Embryonic facial prominence (tissue), 1 donor: ENCODE results near the gene RPS19.

ENCODE experiments used
- DNase-seq: peaks from one replicate; pipeline ENCODE4 v3.0.0-alpha.2; 2016; ENCODE audit errors: extremely low spot score

The RPS19 gene

GRCh38 chr19:41859618-41860418, at the start of gene RPS19:
RPS19 (plus strand) TSS chr19:41860255; CDS start chr19:41860775, 520 bp downstream.
- peak; percentile 97 for DNase-seq

GRCh38 chr19:41810301-41810700, 49.8 kb upstream of the RPS19 start:
- DNase-seq: no peak

GRCh38 chr19:41811036-41811435, 49.0 kb upstream of the RPS19 start:
- DNase-seq: no peak

DNA sequence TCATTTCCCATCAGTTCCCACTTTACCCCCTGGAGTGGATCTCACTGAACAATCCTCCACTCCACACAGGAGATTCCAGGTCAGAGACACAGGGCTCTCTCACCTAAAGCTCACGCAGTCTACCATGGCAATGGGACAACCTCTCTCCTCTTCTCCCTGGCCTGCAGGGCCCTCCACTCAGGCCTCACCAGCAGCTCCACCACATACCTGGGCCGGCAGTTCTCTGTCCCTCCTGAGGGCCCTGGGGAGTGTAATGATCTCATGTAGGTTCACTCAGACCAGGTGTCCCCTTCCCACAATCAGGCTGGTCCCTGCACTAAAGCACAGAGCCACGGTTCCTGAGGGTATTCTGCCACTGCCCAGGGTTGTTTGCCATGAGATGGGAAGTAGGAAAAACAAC, 48.1 kb upstream of the RPS19 start:
- DNase-seq: no peak

- DNase-seq: no peak
These were observed 46.1 kb upstream of the RPS19 start for GRCh38 chr19:41813911-41814310.

DNA sequence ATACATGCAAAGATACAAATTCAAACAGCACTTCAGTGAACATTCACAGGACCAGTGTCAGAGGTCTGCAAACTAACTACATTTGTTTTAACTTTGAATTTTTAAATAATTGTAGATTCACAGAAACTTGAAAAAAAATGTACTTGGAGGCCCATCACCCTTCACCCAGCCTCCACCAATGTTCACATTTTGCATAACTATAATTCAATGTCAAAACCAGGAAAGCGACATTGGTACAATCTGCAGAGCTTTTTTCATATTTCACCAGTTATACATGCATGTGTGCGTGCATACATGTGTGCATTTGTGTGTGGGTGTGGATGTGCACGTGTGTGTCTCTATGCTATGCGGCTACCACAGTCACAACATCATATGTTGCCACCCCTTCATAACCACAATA, 44.8 kb upstream of the RPS19 start:
- no peak for DNase-seq

DNA sequence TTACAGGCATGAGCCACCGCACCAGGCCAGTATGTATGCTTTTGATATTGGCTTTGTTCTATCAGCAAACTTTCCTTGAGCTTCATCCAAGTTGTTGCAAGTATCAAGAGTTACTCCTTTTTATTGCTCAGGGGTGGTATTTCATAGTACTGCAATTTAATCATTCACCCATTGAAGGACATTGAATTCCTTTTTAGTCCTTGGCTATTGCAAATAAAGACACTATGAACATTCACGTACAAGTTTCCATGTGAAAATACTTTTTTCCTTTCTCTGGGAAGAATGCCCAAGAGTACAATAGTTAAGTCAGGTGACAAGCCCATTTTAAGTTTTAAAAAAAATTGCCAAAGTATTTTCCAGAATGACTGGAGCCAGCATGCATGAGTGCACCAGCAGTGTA, 43.3 kb upstream of the RPS19 start:
- no peak for DNase-seq

- no peak for DNase-seq
These were observed 38.9 kb upstream of the RPS19 start for GRCh38 chr19:41821003-41821735.

DNA sequence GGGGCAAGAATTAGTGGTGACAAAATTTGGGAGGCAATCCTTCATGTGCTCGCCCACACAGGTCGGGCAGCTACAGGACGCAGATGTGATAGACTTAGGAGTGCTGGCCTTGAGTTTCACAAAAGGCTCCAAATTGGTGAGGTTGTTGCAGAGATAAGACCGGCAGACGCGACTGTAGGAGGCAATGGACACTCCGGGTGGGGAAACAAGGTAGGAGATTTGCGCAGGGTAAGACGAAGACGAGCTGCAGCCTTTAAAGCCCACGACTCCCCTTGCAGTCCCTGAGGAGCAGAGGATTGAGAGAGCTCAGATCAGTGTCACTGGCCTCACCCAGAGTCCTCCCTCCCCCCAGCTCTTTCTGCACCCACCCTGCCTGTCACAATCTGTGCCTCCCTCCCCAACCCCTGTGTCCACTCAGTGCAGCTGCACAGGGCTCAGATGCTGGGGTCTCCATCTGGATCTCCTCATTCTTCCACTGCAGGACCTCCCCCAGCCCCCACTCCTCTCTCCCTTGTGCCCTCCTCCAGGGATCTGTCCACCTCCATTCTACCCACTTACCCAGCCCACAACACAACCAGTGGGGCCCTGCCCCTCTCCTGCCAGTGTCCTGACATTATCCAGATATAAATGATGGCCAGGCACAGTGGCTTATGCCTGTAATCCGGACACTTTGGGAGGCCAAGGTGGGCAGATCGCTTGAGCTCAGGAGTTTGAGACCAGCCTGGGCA, 21.9 kb upstream of the RPS19 start:
- DNase-seq: no peak

DNA sequence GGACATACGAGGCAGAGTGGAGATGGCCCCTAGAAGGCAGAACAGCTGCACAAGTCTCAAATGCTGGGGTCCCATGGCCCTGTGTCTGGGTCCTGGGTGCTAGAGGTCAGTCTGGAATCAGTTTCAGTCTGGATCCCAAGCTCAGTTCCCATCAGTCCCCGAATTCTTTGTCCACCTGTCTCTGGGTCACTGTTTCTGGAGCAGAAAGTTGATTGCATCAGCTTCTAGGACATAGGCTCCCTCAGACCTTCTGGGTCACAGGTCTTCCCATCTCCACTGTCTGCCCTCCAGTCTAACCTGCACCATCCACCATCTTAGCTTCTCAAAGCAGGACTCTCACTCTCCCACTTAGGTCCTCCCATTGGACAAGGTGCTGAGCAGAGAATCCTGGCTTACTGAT, 20.8 kb upstream of the RPS19 start:
- DNase-seq: no peak

- DNase-seq: no peak
These were observed 16.7 kb upstream of the RPS19 start for GRCh38 chr19:41843371-41843770.

DNA sequence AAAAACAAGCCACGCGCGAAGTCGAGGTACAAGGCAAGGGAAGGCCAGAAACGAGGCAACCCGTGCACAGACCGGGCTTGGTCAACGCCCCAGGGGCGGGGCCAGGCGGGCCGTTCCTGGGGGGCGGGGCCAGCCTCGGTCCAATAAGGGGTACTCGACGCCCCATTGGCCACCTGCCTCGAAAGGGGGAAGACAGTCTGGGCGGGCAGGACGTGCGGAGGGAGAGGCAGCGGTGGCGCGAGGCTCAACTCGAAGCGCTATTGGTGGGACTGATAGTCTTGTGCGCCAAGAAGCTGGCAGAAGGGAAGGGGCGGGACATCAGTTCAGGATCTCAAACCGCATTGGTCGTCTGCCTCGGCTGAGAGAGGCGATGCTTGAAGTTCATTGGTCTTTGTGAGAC, 15.5 kb upstream of the RPS19 start, which contains the start of gene LYPD4:
Gene LYPD4, minus strand, starts transcription at position 83 of the 400 bp plus-strand sequence. CDS start 5,398 bp downstream, outside the sequence.
- DNase-seq: no peak

DNA sequence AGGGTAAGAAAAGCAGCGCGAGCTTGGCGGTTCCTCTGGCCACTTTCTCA, 15.2 kb upstream of the RPS19 start, which contains the start of gene DMRTC2:
Gene DMRTC2, plus strand, starts transcription at position 42 of the 50 bp plus-strand sequence. CDS start 2,387 bp downstream, outside the sequence.
- DNase-seq: no peak

DNA sequence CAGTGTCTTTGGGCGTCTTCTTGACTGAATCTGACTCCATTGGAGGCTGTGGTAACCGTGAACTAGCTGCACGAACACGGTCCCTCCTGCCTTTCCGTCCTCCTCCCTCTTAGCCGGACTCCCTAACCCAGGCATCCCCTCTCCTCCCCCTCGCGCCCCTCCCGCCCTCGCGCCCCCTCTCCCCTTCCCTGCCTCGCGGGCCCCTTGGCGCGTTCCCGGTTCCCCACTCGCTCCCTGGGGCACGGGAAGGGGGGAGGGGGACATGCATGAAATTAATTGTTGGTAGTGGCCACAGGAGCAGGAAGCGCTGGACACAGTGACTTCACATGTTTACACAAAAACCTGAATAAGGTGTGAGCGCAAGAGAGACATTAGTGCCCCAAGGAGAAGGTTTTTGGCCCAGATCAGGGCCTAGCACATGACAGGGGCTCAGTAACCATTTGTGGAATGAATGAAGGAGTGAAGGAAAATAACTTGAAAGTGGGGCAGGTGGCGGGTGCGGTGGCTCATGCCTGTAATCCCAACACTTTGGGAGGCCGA, 14.9 kb upstream of the RPS19 start:
- DNase-seq: no peak

GRCh38 chr19:41847351-41848105, 12.5 kb upstream of the RPS19 start:
- DNase-seq: no peak

DNA sequence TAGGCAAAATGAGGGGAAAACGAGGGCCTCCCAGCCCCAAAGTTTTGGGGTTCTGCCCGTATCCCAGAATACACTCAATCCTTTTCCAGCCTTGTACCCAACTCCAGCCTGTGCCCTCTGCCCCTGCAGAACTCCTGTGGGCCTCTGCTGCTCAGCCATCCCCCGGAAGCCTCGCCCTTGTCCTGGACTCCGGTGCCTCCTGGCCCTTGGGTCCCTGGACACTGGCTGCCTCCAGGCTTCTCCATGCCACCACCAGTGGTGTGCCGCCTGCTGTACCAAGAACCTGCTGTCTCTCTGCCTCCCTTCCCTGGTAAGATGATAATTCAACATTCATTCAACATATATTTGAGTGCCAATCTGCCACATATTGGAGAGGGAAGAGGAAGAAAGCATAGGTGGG, 11.4 kb upstream of the RPS19 start:
- DNase-seq: no peak

DNA sequence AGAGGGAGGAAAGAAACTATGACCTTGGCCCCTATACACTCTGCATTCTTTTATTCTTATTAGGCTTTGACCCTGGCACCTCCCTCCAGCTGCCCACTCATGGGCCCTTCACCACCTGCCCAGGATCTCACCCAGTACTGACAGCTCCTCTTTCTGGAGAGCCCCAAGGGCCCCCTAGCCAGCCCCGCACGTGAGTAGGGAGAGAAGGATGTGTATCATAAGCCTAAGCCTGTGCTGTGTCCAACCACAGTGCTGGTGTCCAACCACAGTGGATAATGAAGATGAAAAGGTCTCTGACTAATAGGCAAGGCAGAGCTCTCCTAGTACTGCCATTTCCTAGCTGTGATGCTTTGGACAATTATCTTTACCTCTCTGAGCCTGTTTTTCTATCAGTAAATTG, 11.0 kb upstream of the RPS19 start:
- DNase-seq: no peak

- no peak for DNase-seq
These were observed 9.7 kb upstream of the RPS19 start for GRCh38 chr19:41850381-41850780.

DNA sequence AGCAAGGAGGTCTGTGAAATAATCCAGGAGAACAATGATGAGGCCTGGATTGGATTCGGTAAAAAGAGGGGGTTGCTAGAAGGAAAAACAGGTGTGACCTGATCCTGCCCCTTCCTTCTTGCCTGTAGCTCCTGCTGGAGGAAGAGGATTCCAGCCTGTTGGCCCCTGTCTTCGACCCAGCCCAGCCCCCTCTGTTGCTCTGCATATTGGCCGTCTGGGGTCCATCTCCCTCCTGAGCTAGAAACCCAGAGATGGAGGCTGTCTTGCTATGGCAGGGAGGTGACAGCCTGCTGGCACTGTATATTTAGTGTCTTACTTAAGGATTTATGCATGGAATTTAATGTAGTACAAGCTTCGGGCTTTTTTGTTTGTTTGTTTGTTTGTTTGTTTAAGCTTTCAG, 8.6 kb upstream of the RPS19 start:
- no peak for DNase-seq

DNA sequence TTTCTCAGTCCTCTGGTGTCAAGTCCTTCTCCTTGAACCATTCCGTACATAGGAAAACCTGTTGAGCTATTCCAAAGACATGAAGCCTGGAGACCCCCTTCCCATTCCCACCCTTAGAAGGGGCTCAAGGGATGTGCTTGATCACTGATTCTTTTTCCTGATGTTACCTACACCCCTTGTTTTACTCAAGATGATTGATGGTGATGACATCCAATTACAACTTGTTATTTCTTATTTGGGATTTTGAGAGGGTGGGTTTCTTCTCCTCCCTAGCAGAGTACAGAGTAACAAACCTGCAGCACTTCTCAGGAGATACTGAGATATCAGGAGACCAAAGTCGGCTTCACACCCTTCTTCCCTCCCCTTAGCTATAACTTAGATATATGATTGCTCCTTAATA, 6.7 kb upstream of the RPS19 start:
- no peak for DNase-seq

GRCh38 chr19:41853768-41854167, 6.3 kb upstream of the RPS19 start:
- DNase-seq: no peak

DNA sequence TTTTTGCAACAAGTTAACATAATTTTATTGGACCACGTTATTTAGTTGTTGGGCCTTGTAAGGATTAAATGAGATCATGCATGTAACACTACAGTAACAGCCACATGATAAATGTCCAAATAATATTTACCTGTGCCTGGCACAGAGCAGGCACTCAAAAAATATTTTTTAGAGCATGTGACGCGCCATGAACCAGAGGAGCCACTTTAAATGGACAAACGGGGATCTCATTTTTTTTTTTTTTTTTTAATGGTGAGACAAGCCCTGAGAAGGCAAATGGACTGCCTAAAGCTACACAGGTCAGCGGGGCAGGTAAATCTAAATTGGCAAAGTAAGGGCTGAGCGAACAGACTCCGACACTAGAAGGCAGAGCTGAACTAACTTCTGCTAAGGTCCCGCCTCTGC, 840 bp upstream of the RPS19 start:
- DNase-seq: no peak
